Body of pancreas (tissue), 4 donors: ENCODE measurements around the gene DACH1.

Experiments used
- CTCF ChIP-seq, 7 experiments: fragments of 450-650 bp in 4 of 7; fragments of 200-600 bp in 3 of 7; sonication (generic) in 3 of 7; IDR thresholded peaks; one replicate each; pipeline ENCODE4 v1.5.1; 2016 to 2019; ENCODE audit warnings: antibody characterized with exemption in 7 of 7
- POLR2A ChIP-seq, 3 donors: fragments of 450-650 bp; IDR thresholded peaks; one replicate each; pipeline ENCODE4 v1.6.1; 2016; ENCODE audit warnings: antibody characterized with exemption in 3 of 3, mild to moderate bottlenecking in 2 of 3

GRCh38 chr13:71714802-71715375, 152.1 kb downstream of the DACH1 start:
- TF ChIP-seq CTCF (IDR thresholded peaks at IDR 0.05) (no peak), POLR2A (IDR thresholded peaks at IDR 0.05) (no peak)
